ENCODE measurements around the gene ARPC1A.
"Not testable (repeated sequence)": the region's sequence is repeated elsewhere in the genome, so short reads cannot be mapped to it uniquely, and the experiment has no call there.

ARPC1A gene

DNA sequence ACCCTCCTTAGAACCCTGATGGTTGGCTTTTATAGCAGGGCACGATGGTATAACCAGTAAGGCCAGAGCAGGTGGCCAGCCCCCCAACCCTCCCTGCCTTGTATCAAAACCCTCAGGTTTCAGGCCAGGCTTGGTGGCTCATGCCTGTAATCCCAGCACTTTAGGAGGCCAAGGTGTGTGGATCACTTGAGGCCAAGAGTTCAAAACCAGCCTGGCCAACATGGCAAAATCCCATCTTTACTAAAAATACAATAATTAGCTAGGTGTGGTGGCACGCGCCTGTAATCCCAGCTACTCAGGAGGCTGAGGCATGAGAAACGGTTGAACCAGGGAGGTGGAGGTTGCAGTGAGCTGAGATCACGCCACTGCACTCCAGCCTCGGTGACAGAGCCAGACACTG is 3.0 kb upstream of the ARPC1A start:
- DNase-seq = not testable (repeated sequence)

DNA sequence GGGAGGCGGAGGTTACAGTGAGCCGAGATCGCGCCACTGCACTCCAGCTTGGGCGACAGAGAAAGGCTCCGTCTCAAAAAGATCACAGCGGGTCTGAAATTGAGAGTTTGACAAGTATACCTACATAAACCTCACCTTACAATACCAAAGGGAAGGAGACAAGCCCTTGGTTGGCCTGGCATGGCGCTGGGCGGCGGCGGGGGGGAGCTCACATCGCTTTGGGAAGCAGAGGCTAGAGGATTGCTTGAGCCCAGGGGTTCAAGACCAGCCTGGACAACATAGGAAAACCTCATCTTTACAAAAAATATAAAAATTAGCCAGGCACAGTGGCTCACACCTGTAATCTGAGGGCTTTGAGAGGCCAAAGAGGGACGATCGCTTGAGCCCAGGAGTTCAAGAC is 1.1 kb upstream of the ARPC1A start:
- DNase-seq = no peak

- no peak for DNase-seq
These were observed 651 bp upstream of the ARPC1A start for GRCh38 chr7:99325001-99325493.

DNA sequence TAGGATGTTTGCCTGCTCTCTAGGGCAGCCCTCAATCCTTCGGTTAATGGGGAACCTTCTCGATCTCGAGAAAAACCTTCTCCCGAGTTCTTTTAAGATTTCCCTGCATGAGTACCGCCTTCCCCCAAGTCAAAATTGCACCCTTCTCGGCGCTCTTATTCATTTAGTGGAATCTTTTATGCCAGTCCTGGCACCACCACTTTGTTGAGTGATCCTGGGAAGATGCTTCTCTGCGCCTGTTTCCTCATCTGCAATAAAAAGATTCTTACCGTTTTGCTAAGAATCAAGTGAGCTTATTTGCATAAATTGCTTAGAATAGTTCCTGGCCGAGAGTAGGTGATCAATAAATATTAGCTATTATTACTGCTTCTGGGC is 697 bp downstream of the ARPC1A start:
- no peak for DNase-seq

GRCh38 chr7:99330314-99330961 is 4.7 kb downstream of the ARPC1A start:
- not testable (repeated sequence) for DNase-seq

DNA sequence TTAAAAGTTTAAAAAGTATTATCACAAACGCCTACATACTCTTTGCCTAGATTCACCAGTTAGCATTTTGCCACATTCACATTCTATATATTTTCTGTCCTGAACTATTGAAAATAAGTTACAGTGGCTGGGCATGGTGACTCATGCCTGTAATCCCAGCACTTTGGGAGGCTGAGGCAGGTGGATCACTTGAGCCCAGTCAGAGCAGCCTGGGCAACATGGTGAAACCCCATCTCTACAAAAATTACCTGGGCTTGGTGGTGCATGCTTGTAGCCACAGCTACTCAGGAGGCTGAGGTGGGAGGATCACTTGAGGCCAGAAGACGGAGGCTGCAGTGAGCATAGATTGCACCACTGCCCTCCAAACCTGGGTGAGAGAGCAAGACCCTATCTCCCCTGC is 5.3 kb downstream of the ARPC1A start:
- DNase-seq = no peak

DNA sequence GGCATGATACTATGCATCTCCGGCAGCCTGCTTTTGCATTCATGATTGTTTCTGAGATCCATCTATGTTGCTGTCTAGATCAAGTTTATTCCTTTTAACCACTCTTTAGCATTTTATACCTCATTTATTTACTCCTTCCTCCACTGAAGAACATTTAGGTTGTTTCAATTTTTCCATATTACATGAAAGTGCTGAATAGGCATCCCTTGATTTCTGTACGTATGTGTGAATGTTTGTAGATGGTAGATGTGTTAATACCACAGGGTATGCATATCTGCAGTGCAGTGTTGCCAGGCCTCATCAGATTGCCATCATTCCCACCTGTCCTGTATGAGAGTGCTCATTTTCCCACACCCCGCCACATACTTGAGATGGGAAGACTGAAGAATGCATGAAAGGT is 13.9 kb downstream of the ARPC1A start:
- DNase-seq = no peak

- DNase-seq = no peak
These were observed 15.0 kb downstream of the ARPC1A start for GRCh38 chr7:99340659-99341058.

DNA sequence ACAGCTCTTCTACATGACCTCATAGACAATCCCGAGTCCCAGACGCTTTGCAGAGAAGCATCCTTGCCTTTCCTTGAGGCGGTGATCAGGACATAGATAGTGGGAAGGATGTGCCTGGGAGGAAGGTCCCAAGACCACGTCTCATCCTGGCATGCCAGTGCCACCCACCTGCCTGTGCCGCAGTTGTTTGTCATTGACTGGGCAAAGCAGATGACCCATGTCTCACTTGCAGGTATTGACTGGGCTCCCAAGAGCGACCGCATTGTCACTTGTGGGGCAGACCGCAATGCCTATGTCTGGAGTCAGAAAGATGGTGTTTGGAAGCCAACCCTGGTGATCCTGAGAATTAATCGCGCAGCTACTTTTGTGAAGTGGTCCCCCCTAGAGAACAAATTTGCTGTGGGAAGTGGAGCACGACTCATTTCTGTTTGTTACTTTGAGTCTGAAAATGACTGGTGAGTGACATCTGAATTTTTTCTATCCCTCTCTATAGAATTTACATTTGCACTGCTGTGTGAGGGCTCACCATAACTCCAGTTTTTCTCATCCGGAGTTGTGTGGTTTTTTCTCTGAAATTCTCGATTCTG is 18.5 kb downstream of the ARPC1A start:
- DNase-seq = no peak

GRCh38 chr7:99350641-99351040 is 24.9 kb downstream of the ARPC1A start:
- DNase-seq = not testable (repeated sequence)

- DNase-seq = no peak
These were observed 26.5 kb downstream of the ARPC1A start for GRCh38 chr7:99352247-99352646.

- DNase-seq = no peak
These were observed 29.4 kb downstream of the ARPC1A start for GRCh38 chr7:99355098-99355497.

GRCh38 chr7:99357701-99358490 is 32.2 kb downstream of the ARPC1A start:
- no peak for DNase-seq

DNA sequence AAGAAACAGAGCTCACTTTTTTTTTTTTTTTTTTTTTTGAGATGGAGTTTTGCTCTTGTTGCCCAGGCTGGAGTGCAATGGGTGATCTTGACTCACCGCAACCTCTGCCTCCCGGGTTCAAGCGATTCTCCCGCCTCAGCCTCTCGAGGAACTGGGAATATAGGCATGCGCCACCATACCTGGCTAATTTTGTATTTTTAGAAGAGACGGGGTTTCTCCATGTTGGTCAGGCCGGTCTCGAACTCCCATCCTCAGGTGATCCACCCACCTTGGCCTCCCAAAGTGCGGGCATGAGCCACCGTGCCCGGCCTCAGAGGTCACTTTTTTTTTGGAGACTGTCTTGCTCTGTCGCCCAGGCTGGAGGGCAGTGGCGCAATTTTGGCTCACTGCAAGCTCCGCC is 32.8 kb downstream of the ARPC1A start:
- not testable (repeated sequence) for DNase-seq

GRCh38 chr7:99359465-99360154 is 33.9 kb downstream of the ARPC1A start:
- no peak for DNase-seq

DNA sequence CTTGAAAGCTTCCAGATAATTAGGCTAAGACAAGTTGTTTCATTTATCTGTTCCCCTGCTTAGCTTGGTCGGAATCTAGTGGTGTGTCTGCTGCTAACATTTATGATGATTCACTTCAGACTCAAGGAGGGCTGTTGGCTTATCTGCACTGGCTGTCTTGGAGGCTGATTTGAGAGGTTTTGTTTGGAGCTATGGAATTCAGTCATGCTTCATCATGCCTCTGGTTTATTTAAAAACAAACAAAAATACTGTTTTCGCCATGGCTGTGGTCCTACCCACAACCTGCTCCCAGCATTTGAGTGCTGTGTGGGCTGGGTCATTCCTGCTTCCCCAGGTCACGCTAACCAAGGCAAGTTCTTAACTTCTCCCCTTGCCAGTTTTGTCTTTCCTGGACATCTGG is 37.1 kb downstream of the ARPC1A start:
- no peak for DNase-seq

- no peak for DNase-seq
These were observed 37.6 kb downstream of the ARPC1A start for GRCh38 chr7:99363286-99363685.

GRCh38 chr7:99365318-99366141 is 39.8 kb downstream of the ARPC1A start:
- DNase-seq = no peak

- DNase-seq = no peak
These were observed 40.9 kb downstream of the ARPC1A start for GRCh38 chr7:99366646-99367045.

DNA sequence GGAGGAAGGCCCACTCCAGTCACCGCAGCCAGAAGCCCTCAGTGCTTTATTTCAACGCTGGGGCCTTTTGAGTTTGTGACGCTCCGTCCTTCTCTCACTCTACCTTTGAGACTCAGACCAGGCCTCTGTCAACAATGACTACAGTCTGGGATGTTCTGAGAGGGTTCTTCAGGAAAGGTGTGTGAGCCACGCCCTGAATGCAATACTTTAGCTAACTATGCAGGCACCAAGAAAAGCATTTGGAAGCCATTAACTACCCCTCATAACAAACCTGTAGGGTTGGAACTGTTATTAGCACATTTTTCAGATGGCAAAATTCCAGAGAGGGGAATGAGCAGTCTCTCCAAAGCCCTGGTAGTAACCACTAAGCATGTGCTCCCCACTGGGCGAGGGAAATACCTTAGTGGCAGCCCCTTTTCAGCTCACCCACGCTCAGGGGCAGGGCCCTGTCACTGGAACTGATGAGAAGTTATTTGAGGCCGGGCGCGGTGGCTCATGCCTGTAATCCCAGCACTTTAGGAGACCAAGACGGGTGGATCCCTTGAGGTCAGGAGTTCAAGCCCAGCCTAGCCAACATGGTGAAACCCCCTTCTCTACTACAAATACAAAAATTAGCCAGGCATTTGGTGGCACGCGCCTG is 43.2 kb downstream of the ARPC1A start:
- DNase-seq = no peak

DNA sequence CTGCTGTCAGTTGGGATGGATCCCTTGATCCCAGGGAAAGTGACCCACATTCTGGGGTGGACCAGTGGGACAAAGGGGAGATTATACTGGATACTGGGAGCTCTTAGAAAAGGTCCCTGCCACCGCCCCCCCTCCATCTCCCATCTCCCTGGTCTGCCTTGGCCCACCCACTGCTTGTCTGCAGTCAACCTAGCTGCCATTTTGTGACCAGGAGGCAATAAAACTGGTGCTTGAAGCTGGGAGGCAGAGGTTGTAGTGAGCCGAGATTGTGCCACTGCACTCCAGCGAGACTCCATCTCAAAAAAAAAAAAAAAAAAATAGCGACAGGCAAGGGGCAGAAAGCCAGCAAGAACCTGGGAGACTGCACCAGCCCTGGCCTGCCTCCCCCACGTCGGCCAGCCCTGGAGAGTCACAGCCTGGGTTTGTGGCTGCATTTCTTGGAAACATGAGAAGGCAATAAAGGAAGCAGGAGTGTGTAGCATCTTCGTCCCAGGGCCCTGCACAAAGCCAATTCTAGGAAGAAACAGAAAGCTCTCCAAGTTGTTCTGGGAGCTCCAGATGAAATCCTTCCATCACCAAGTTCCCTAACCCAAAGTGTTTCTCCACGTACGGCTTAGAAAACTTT is 44.2 kb downstream of the ARPC1A start:
- DNase-seq = no peak
